CD4-positive, alpha-beta T cell treated with Interleukin-4 for 4 hours (primary cell): ENCODE measurements around the gene DOCK2.

Experiments used
- DNase-seq: peaks from one replicate; pipeline ENCODE4 v3.0.0-alpha.2; 2020

Gene DOCK2

DNA sequence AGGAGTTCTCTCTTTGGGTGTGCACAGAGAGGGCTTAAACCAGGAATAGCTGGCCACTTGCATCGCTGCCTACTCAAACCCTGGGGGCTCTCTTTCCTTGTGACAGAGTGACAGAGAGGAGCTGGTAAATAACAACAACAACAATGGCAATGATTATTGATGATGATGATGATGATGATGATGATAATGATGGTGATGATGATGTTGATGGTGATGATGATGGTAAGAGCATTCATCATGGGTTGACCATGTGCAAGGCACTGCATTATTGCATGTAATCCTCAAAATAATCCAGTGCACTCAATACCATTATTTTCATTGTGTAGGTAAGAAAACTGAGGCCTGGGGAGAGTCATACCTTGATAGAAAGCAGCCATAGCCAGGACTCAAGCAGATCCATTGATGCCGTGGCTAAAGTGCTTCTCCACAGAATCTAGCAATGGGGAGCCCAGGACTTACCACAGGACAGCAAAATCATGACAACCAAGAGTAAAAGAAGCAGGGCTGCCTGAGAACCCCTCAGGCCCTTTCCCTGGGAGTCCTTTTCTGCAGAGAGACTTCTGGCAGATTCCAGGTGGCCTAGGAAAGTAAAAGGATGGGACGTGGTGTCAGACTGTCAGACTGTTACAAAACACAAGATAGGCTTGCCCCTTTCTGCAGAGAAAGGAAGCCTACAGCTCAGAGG is 473.5 kb downstream of the DOCK2 start:
- DNase-seq, result no peak

DNA sequence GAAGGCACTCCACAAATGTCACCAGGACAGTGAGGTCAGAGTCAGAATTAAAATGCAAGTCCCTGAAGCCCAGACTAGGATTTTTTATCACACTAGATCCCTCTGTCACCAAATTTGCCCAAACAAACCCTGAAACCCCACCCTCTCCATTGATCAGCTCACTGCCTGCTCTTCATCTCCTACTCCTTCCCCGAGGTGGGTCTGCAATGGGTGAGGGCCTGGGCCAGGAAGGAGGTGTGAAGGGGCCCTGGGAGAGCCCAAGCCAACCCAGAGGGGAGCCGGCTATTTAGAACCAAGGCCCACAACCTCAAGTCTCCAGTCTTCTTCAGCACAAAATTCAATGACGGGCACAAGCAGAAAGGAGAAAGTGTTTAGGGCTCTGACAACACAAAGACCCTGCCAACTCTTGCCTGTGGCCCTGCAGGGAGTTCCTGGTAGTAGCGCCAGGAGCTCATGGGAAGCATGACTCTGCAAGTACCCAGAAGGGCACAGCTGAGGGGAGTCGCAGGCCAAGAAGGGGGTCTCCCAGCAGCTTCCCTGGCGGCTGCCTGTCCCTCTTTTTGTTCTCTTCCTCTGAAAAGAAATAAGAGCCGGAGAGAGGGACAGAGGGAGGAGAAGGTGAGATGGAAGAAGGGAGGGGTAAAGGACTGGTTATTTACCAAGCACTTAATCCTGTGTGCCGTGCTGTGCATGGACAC is 474.2 kb downstream of the DOCK2 start:
- DNase-seq, result no peak

DNA sequence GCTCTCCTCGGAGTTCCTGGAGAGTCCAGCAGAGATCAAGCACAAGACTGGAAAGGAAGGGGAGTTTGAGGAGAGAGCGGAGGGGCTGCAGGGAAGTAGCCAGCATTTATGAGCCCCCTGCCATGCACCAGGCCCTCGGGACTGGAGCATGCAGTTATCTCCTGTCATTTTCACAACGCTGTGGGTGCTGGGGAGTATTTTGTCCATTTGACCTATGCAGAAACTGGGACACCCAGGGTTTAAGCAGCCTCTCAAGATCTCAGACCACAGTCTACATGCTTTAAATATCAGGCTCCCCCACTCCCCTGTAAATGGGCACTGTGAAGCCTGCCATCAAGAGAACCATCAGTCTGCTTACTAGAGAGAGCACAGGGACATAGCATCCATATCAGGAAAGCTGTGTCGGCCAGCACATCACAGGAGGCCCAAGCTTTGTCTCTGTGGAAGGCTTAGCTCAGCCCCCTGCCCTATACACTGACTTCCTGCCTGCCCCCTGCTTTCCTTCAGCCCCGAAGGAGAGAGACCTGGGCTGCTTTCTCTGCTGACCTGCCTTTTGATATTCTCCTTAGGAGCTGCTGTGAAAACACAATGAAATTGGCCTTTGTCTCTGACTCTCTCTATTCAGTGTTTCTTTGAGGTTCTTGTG is 475.9 kb downstream of the DOCK2 start:
- no peak for DNase-seq

DNA sequence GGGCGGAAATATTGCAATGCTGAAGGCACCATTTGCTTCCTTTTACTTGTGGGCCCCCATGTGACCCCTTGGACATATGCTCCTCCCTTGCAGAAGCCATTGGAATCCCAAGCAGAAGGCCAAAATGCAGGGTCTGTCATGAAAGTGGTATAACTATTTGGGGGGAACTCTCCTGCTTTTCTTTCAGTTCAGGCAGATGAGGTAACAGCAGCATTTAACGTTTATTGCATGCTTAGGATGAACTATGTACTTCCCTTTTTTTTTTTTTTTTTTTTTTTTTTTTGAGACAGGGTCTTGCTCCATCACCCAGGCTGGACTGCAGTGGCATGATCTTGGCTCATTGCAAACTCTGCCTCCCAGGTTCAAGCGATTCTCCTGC is 476.4 kb downstream of the DOCK2 start:
- DNase-seq, result no peak

DNA sequence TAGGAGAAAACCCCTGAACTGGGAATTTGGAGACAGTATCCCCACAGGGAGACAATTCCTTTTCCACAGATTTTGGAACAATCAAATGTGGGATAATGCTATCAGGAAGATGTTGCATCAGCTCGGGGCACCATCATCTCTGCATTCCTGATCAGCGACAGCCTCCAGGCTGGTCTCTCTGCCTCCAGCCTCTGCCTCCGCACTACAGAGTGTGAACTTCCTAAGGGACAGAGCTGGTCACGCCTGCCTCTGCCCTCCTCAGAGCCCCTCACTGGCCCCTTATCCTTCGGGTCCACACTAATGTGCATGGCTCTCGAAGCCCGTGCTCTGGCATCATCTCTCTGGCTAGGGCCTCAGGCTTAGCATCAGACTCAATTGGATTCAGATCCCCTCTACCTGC is 477.2 kb downstream of the DOCK2 start:
- DNase-seq, result no peak

DNA sequence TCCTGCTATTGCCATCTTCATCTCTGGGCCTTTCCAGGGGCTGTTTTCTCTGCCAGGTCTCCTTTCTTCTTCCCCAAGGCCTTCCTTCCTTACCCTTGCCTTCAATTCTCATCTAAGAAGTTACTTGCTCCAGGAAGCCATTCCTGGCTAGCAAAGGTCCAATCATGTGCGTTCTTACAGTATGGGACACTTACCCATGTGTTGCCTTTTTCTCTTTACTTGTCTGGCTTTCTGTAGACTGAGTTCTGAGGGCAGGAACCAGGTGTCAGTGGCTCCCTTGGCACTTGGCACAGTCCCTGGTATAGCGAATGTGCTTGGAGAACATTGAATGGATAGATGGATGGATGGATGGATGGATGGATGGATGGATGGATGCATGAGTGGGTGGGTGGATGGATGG is 478.9 kb downstream of the DOCK2 start:
- DNase-seq, result no peak

DNA sequence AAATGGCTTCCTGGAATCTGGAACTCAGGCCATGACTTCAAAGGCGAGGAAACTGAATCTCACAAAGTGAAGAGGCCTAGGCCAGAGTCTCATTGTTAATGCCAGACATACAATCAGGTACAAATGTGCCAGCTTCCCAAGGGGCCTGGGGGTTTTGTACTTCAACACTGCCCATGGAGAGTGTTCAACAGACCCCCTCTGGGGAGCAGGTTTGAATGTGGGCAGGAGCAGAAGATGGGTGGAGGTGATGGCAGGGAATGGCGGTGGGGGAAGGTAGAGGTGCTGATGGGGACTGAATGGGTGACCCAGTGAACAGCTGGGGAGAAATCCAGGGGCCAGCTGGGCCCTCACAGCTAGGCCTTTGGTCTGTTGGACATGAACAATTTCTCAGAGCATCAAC is 480.7 kb downstream of the DOCK2 start:
- DNase-seq, result no peak

DNA sequence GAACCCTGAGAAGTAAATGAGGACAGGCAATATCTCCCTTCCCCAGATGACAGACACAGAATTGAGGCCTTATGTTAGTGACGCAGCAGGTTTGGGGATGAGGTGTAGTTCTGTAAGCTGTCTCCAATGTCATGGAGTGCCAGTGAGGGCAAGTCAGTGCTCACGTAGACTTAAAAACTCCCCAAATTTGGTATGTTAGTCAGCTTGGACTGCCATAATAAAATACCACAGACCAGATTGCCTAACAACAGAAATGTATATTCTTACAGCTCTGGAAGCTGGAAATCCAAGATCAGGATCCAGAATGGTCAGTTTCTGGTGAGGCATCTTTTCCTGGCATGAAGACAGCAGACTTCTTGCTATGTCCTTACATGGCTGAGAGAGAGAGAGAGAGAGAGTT is 483.5 kb downstream of the DOCK2 start:
- no peak for DNase-seq

DNA sequence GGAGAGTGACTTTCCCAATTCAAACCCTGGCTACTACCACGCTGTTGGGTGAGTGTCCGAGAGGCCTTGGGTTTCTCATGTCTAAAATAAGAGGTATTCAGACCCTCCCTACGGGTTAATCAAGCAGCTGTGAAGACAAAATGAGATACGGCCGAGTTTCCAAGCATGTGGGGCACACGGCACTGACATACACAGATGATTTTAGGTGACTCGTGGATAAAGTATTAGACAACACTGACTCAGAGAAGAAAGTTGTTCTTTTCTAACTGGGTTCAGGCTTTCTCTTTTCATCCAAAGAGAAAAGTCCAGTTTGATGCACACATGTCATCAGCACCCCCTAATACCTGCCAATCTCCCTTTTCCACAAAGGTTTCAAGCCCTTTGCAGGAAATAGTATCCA is 484.2 kb downstream of the DOCK2 start:
- no peak for DNase-seq

DNA sequence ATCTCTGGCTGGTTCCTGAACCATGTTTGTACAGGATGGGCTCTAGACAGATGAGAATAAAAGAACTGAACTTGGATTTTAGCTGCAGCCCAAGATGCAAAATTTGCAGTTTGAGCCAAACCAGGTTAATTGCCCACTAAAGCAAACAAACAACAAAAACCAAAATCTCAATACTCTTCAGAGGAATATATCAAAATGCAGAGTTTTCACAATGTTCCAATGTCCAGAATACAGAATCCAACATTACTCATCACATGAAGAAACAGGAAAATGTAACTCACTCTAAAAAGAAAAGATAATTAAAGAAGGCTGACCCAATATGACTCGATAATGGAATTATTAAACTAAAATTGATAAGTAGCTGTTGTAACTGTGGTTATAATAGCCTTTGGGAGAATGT is 489.0 kb downstream of the DOCK2 start:
- no peak for DNase-seq

DNA sequence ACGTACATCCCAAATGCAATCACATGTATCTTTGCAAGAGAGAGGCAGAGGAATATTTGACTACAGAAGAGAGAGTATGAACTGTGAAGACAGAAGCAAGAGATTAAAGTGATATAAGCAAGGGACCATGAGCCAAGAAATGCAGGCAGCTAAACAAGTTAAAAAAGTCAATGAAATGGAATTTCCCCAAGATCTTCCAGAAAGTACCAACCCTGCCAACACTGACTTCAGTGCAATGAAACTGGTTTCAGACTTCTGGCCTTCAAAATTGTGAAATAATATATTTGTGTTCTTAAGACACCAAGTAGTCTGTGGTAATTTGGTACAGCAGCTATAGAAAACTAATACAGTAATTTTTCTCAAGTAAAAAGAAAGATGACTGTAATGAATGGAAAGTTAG is 489.6 kb downstream of the DOCK2 start:
- no peak for DNase-seq

DNA sequence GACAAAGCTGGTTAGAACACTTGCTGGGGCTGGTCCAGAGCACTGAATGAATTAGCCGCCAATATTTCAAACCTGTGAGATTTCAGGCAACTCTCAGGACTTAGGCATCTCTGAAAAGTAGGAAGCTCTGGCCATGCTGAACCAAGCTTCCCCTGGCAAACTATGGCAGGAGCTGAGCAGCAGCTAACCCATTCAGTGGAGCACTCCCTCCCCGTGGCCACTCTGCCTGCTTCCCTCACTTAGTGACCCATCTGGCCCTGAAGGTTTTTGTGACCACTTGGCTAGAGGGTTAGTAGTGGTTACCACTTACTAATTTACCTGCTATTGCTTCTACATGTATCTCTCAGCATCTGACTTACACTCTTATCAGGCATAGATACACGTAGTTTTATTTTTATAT is 494.2 kb downstream of the DOCK2 start:
- DNase-seq, result no peak

DNA sequence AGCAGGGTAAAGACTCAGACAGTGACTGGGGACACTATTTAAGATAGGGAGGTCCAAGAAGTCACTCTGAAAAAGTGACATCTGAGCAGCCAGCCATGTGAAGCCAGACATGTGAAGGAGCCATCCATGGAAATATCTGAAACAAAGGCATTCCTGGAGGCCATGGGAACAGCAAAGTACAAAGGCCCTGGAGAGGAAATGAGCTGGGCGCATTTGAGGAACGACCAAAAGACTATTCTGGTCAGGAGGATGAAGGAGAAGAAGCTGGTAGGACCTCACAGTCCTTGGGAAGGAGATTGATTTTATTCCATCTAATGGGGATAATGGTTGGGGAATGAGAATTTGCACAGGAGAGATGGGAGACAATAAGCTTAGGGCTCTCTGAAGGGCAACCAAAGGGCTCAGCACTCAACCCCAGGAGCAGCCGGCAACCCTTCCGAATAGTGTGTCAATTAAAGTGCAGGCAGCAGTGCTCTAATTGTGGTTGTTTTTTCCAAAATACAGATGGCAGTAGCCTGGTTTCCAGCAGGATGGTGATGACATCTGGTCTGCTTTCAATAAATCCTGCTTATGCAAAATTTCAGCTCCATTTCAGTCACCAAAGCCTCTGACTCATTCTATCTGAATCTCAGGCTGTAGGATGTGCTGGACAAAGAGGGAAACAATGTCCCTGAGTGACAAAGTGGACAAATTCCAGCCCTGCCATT is 495.3 kb downstream of the DOCK2 start:
- DNase-seq, result no peak
